ENCODE data around the gene PROCA1.

PROCA1 gene

DNA sequence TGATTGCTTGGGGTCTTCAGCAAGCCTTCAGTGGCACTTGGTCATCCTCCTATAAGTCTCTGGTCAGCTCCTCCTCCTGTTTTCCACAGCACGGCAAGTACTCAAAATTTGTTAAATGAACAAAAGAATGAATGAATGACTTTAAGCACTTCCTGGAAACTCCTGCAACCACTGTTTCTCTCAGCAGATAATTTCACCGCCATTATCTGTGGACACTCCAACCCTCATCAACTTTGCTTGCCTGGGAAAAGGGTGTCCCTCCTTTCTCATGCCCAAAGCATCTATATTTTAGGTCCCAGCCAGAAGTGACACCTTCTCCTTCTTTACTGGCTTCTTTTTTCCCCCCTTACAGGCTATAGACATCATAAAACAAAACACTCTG lies 4.4 kb downstream of the PROCA1 start:
- no peak for DNase-seq (ENCODE audit: low read depth in 2 of 2)

DNA sequence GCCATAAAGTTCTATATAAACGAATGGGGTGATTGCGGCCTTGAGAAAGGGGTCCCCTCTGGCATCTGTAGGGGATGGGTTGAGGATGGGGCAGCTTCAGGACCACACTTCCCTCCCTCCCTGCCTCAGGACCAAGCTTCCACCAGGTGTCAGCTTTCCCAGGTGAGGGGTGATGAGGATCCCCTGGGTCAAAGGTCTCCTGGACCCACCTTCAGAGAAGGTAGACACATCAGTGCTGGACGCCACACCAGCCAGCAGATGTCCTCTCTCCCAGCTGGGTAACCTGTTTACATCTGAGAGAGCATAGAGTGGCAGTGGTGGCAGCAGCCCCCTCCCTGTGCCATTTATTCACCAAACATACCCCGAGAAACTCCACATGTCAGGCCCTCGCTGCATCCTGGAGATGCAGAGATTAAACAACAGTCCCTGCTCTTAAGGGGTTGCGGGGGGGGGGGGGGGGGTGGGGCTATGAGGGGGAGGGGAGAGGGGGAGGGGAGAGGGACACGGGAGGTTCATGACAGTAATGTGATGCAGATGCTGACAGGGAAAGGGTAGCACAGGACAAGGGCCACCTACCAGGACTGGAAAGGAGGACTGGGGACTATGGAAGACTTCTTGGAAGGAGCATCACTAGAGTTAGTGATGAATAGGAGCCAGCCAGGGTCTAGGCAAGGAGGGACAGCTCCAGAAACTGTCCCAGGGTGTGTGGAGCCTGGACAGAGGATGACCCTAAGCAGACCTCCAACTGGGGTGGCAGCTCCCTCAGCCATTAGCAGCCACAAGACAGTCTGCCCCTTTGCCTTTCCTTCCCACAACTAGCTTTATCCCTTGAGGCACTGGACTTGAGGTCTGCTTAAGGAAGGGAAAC lies 5.0 kb downstream of the PROCA1 start:
- DNase-seq (ENCODE audit: low read depth in 2 of 2), result no peak

DNA sequence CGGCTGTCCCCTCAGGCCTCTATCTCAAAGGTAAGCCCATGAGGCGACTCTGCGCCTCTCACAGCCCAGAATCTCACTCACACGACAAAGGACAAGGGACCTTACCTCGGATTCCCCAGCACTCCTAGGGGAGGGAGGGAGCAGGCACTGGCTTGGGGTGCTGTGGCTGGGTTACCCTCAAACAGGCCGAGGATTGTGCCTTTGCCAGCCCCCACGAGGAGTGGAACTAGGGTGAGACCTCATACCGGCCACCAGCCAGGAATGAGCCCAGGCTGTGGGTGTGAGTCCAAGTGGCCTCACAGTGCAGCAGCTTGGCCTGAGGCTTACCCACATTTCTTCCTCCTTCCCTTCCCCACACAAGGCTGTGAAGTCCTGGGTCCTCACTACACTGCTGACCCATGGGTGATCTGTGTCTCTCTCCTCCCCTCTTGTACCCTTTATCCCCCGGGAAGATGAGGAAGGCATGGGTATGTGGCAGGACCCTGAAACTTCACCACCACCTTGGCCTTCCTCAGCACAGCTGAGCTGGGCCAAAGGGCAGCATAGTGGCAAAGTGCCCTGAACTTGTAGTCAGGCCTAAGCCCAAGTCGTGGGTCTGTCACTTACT lies 5.9 kb downstream of the PROCA1 start:
- no peak for DNase-seq (ENCODE audit: low read depth in 2 of 2)

DNA sequence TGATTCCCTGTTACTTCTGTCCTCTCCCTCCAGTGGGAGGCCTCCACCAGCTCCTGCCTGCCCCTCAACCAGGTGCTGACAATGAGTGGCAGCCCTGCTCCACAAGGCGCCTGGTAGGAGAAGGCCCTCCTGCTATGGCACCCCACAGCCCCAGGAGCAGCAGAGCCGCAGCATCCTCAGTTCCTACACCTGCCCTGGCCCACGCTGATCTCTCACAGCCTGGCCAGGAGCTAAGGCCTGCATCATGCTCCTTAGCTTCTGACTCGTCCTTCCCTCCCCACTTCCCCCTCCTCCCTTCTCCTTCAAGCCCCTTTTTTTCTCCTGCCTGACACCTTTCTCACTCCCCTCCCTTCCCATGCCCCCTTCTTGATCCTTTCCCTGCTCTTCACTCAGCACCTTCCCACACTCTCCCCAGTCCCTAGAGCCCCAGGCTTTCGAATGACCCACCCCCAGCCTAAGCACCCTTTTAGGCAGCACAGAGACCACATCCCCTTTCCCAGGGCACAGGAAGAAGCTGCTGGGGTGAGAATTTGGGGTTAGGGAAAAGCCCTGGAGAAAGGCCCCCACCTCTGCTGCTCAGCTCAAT lies 6.5 kb downstream of the PROCA1 start:
- DNase-seq (ENCODE audit: low read depth in 2 of 2), result no peak

DNA sequence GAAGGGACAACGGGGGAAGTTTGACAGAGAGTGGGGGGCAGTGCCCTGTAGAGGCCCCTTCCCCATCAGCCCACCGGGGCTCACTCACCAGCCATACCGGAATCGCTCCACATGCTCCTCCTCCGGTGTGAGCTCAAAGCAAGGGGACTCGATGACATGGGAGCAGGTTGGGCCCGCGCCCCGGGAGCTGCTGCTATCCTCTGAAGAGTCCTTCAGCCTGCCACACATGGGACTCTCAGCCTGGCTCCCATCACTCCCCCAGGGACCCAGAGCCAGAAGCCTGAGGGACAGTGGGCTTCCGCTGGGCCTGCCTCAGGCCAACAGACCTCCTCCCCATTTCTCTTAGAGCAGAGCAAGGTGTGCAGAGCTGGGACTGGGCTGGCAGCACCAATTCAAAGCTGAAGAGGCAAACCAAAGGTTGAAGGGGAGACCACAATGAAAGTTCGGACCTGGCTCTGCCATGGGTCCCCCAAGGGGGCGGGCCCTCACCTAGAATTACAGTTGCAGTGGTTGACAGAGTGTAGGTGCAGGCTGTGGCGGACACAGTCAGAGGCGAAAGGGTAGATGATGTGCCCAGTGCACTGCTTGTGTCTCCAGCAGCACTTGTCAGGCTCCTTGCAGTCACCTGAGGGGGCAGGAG lies 7.3 kb downstream of the PROCA1 start:
- DNase-seq (ENCODE audit: low read depth in 2 of 2), result no peak

DNA sequence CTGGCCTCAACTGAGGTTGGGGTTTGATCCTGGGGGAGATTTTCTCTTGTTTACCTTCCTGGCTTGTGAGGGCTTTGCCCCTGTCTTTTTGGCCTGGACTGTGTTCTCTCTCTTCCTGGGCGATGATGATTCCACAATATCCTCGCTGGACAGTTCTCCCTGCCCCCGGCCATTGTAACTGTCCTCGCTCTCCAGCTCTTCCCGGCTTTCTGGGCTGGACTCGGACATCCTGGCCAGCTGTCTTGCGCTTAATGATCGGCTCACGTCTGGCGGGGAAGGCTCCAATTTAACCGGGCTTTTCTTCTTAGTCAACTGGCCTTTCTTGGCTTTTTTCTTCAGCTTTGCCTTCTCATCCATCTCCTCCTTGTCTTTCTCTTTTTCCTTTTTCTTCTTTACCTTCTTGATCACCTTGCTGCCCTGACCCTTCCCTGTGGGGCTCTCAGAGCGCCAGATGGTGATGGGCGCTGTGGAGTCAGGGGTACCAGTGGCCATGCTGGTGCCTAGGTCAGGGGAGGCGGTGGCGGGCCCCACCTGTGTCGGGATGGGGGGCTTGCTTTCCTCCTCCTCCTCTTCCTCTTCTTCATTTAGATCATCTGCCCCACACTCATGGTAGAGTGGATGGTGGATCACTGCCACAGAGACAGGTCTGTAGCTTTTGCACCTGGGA lies 8.0 kb downstream of the PROCA1 start:
- no peak for DNase-seq (ENCODE audit: low read depth in 2 of 2)

DNA sequence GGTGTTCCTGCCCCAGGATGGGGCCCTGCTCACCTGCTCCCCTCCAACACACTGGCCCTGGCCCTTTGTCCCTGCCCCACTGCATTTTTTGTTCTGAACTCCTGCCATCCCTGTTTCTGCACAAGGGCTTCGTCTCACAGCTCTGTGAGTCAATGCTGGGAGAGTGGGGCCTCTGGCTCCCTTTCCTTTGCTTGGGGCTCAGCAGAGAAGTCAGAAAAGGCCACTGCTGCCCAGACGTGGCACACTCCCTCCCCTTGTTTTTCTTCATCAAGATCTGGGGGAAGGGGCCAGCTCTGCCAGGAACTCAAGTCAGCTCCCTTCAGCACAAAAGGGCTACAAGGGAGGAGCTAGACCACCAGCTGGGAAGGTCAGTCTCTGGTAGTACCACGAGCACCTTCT lies 8.9 kb downstream of the PROCA1 start:
- DNase-seq (ENCODE audit: low read depth in 2 of 2), result no peak

DNA sequence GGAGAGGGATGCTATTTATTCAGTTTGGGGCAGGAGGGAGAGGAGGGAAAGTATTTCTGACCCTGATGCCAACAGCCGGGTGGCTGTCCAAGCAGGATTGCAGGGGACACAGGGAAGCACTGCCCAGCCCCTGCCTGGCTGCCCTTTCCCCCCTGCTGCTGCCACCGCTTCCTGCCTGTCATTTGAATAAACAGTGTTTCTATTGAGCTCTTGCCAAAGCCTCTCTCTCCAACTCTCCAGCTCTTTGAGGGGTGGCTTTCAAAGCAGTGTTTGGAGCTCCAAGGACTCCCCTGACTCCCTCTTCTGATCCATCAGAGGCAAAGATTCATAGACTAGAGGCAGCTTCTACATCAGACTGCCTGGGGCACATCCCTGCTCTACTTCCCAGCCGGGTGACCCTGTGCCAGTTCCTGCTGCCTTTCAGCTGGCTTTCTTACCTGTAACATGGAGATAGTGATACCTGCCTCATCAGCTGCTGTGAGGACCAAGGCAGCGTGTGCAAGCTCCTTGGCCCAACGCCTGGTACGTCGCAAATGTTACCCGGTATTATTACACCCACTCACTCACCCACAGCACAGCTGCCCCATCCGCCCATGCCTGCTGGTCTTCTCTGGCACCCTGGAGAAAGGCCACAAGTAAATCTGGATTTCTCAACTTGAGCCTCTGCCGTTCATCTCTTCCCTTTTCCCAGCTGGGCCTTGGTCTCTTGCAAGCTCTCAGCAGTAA lies 9.5 kb downstream of the PROCA1 start:
- DNase-seq (ENCODE audit: low read depth in 2 of 2), result no peak

DNA sequence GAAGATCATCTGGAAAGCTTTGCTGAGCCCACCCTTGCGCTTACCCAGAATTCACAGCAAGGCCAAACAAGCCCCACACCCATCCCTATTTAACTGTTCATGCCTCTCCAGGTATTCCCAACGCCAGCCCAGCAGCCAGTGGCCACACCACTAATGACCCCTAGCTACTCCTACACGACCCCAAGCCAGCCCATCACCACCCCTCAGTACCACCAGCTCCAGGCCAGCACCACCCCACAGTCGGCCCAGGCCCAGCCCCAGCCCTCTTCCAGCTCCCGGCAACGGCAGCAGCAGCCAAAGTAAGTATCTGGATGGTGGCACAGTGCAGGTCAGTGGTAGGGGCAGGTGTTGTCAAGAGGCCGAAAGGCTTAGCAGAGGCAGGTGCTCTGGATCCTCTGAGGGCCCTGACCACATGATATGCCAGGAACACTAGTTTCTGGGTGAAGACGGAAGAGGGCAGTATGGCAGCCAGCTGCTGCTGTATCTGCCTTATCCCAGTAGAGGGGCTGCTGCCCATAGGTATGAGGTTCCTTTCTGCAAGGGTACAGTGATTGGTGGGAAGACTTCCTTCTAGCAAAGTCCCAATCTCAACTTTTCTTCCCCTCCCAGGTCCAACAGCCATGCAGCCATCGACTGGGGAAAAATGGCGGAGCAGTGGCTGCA lies 10.7 kb downstream of the PROCA1 start:
- no peak for DNase-seq (ENCODE audit: low read depth in 2 of 2)

DNA sequence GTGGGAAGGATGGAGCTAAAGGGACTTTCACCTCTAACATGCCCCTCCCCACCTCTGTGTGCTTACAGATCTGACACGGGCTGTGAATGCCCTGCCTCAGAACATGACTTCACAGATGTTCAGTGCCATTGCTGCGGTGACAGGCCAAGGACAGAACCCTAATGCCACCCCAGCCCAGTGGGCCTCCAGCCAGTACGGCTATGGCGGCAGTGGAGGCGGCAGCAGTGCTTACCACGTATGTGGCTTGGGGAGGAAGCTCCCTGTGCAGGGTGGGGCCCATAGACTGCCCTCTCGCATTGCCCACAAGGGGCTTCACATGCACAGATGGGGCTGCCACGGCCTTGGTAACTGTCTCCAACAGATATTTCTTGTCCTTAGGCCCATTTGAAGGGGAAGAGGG lies 11.4 kb downstream of the PROCA1 start:
- DNase-seq (ENCODE audit: low read depth in 2 of 2), result no peak

DNA sequence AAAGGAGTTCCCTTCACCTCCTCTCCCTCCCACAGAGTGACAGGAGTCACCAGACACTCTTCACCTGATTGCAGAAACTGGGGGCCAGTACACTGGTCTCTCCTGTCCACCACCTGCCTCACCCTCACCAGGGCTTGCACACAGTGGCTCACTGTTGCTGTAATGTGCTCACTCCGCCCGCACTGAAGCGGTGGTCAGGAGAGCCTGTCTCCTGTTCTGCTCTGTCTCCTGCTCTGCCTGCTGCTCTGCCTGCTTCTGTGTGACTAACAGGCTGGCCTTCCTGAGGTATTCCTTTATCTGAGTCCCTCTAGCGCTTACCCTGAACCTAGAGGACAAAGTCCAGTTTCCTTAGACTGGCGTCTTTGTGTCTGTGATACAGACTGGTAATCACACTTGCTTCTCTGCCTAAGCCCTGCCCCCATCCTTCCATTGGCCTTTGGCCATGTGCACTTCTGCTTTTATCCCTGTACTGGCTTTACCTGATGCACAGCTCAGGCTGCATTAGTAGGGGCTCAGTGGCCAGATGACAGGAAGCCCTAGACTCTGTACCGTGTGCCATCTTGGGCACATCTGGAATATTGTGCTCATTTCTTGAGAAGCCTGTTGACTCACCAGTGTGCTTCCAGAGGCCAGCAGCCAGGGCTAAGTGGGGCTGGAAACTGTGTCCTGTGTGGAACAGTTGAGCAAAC lies 13.3 kb downstream of the PROCA1 start:
- DNase-seq (ENCODE audit: low read depth in 2 of 2), result no peak

DNA sequence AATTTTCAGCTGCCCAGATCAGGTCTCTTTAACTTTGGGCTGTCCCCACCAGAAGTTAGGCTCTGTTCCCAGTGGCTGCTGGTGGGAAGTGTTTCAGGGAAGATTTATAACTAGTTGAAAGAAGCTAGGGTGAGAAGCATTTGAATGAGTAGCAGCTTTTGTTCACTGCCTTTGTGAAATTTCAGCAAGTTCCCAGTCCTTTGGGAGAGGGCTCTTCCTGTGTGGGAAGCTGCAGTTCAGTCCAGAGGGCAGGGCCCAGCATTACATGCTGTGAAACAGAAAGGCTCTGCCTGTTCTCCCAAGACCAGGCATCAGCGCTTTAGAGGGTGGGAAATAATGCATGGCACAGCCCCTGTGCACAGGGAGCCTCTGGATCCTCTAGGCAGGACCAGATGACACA lies 17.8 kb downstream of the PROCA1 start:
- DNase-seq (ENCODE audit: low read depth in 2 of 2), result no peak

DNA sequence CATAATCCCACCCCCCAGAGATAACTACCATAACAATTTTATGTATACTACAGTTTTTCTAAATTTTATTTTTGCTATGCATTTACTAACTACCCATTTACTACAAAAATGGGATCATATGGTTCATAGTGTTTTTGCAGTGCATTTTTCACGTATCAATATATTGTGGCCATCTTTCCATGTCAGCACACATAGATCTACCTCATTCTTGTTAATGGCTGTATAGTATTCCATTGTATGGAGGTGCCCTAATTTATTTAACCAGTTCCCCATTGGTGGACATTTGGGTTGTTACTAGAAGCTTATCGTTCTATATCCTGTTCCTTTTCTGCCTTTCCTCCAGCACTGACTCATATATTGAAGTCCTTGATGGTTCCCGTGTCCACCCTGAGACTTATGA lies 22.7 kb downstream of the PROCA1 start:
- no peak for DNase-seq (ENCODE audit: low read depth in 2 of 2)

DNA sequence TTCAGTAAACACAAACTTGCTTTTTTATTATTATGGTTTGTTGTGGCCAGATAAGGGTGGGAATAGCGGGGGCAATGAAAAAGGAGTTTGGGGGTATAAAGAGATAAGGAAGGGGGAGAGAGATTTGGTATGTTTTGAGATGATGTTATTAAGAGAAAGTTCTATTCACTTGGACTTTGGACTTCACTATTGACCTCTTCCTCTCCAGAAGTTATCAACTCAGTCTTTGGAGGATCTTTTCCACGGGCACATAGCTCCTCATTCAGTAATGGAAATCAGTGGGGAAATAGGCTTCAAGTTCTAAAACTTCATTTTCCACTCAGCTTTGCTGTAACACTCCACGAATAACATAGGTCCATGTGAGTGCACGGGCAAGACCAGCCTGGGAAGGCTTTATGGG lies 23.2 kb downstream of the PROCA1 start:
- no peak for DNase-seq (ENCODE audit: low read depth in 2 of 2)

DNA sequence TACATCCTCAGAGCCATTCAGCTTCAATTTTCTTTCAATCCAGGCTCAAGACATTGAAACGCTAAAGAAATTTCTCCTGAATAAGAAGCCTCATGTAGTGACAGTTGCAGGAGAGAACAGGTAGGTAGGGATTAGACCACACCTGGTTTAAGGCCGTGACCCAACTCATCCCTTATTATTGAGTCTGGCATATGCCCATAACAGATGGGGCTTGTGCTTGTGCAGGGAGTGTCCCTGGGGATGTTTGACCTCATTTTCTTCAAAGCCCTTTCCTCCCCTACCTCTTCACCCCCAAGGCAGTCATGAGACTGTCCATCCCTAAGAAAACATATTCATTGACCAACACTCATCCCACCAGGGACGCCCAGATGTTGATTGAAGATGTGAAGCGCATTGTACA lies 25.4 kb downstream of the PROCA1 start:
- no peak for DNase-seq (ENCODE audit: low read depth in 2 of 2)

DNA sequence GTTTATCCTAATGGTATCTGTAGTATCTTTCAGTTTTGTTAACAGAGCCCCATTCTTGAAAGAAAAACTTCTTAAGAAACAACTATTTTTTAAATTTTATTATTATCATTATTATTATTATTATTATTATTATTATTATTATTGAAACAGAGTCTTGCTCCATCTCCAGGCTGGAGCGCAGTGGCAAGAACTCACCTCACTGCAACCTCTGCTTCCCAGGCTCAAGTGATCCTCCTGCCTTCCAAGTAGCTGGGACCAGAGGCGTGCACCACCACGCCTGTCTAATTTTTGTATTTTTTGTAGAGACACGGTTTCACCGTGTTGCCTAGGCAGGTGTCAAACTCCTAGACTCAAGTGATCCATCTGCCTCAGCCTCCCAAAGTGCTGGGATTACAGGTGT lies 26.3 kb downstream of the PROCA1 start:
- no peak for DNase-seq (ENCODE audit: low read depth in 2 of 2)

DNA sequence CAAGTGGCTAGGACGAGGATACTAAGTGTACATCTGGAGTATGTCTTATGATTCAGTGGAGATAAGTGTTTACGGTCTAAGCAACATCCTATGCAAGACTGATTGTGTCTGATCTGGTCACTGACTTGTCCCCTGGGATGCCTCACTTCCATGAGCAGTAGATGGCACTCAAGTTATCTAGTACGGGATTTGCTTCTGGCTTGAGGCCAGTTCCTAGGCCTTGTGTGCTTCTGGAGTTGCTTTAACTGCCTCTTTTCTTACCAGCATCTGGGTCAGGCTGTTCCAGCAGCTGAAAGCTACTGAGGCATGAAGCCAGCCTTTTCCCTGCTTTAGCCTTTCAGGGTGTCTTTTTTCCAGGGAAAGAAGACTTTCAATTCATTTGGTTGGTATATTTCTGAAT lies 26.7 kb downstream of the PROCA1 start:
- DNase-seq (ENCODE audit: low read depth in 2 of 2), result peak in 1 of 2 experiments; percentile 4

DNA sequence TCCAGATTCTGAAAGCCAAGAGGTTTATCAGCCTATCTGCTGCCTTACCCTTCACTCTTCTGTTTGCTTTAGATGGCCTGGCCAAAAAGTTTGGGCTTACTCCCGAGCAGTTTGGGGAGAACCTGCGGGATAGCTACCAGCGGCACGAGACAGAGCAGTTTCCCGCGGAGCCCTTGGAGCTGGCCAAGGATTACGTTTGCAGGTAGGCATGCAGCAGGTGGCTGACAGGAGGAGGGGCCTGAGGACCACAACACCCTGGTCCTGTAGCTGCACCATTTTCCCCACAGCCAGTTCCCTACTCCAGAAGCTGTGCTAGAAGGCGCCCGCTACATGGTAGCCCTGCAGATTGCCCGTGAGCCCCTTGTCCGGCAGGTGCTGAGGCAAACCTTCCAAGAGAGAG lies 29.0 kb downstream of the PROCA1 start:
- DNase-seq (ENCODE audit: low read depth in 2 of 2), result no peak

DNA sequence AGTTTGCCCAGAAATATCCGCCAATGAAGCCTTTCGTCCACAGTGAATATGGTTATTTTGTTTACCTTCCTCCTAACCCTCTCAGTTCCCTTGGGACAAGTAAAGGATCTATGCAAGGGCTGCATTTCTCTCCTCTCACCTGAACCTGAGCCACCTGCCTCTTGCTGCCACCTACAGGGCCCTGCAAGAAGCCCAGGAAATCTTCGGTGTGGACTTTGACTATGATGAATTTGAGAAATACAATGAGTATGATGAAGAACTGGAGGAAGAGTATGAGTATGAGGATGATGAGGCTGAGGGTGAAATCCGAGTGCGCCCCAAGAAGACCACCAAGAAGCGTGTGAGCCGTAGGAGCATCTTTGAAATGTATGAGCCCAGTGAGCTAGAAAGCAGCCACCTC lies 35.7 kb downstream of the PROCA1 start:
- DNase-seq (ENCODE audit: low read depth in 2 of 2), result no peak

DNA sequence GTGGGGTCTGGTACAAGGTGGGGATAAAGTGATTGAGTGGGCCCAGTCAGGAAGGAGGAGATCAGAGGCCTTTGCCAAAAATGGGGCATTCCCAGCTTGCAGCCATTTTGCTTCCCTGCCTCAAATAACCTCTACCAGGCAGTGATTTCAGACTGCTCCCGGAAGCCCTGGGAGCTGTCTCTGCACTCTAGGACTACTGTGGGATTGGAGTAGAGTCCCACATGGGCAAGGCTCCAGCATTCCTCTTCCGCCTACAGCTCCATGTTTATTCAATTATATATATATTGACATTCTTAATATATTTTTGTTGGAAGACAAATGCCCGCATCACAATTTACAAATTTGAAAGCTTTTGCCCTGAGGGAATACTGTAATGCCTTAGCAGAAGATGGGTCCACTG lies 36.2 kb downstream of the PROCA1 start:
- DNase-seq (ENCODE audit: low read depth in 2 of 2), result no peak
